ENCODE data around the gene ZPBP2. TPM values are rescaled to one million over a fixed set of nuclear protein-coding genes. Genes with fewer than 3 reads are reported as not detected.

ZPBP2 gene
- total and polyA plus RNA-seq, 9 of the 15 experiments (the other 6 are each of a cell fraction or from before 2014, with no cell fraction given), result not detected

- no peak for TF ChIP-seq FOXO4 (CRISPR knock-in tag; IDR thresholded peaks at IDR 0.05)
- TF ChIP-seq HMBOX1 (IDR thresholded peaks at IDR 0.05), result peak; percentile 82
- no peak for TF ChIP-seq MEF2A (IDR thresholded peaks at IDR 0.05; ENCODE audit: control insufficient read depth, low read depth, low read length)
- TF ChIP-seq ZNF408 (CRISPR knock-in tag; IDR thresholded peaks at IDR 0.05; ENCODE audit: low read depth), result no peak
- TF ChIP-seq KDM4B (IDR thresholded peaks at IDR 0.05; ENCODE audit: borderline replicate concordance in 2 of 2, low read depth in 1 of 2), result no peak
- no peak for TF ChIP-seq PHF21A (IDR thresholded peaks at IDR 0.05; ENCODE audit: borderline replicate concordance, low read depth)
- no peak for TF ChIP-seq ARID2 (IDR thresholded peaks at IDR 0.05)
- no peak for TF ChIP-seq RNF219 (CRISPR knock-in tag; IDR thresholded peaks at IDR 0.05)
- no peak for TF ChIP-seq ZNF354B (CRISPR knock-in tag; IDR thresholded peaks at IDR 0.05)
- TF ChIP-seq RHOXF2B (CRISPR knock-in tag; conservative IDR thresholded peaks at IDR 0.05), result no peak
- no peak for TF ChIP-seq CHD2 (IDR thresholded peaks at IDR 0.05; ENCODE audit: low read depth, low read length)
- no peak for TF ChIP-seq KHSRP (IDR thresholded peaks at IDR 0.05)
- no peak for TF ChIP-seq ZNF134 (CRISPR knock-in tag; conservative IDR thresholded peaks at IDR 0.05)
- no peak for TF ChIP-seq ZNF445 (CRISPR knock-in tag; IDR thresholded peaks at IDR 0.05; ENCODE audit: low read depth)
- TF ChIP-seq AFF4 (CRISPR knock-in tag; IDR thresholded peaks at IDR 0.05), result no peak
- TF ChIP-seq ZNF695 (CRISPR knock-in tag; IDR thresholded peaks at IDR 0.05), result no peak
- no peak for TF ChIP-seq SAP30 (IDR thresholded peaks at IDR 0.05; ENCODE audit: borderline replicate concordance, insufficient read depth, low read depth, low read length, poor library complexity, severe bottlenecking)
- peak; percentile 83 for TF ChIP-seq BACH1 (tag; IDR thresholded peaks at IDR 0.05)
- no peak for TF ChIP-seq ZNF76 (CRISPR knock-in tag; IDR thresholded peaks at IDR 0.05; ENCODE audit: borderline replicate concordance)
- no peak for TF ChIP-seq KLF1 (tag; IDR thresholded peaks at IDR 0.05)
- TF ChIP-seq MYNN (IDR thresholded peaks at IDR 0.05), result no peak
- TF ChIP-seq MYNN (CRISPR knock-in tag; IDR thresholded peaks at IDR 0.05), result no peak
Measured at GRCh38 chr17:39903158-39903884, 35.3 kb downstream of the ZPBP2 start (continued).

Measured in K562 (cell line).